Measurements from ENCODE around the gene PRDM16.

The PRDM16 gene

DNA sequence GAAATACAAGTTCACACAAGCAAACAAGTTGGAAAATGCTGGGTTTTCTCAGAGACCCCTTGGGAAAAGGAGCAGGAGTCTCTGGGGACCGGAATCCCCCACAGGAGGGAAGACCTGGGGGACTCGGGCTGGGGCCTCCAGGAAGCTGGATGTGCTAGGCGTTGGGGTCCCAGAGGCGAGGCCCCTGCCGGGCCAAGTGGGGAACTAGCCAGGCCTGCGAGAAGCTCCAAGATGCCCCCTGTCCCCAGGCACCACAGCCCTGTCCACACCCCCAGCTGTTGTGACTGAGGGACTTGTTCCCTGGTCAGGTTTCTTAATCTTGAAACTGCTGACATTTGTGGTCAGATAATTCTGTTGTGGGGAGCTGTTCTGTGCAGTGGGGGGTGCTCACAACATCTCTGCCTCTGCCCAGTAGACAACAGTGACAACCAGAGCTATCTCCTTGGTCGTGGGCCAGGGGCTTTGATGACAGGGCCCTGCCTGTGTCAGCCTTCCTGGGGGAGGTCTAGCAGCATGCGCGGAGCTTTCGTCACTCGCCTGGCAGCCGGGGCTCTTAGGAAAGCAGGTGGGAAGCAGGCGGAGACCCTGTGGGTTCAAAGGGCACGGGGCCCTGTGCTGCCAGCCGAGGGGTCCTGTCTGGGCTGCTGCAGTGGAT, 259.1 kb downstream of the PRDM16 start:
- TF ChIP-seq, protein P1, sequence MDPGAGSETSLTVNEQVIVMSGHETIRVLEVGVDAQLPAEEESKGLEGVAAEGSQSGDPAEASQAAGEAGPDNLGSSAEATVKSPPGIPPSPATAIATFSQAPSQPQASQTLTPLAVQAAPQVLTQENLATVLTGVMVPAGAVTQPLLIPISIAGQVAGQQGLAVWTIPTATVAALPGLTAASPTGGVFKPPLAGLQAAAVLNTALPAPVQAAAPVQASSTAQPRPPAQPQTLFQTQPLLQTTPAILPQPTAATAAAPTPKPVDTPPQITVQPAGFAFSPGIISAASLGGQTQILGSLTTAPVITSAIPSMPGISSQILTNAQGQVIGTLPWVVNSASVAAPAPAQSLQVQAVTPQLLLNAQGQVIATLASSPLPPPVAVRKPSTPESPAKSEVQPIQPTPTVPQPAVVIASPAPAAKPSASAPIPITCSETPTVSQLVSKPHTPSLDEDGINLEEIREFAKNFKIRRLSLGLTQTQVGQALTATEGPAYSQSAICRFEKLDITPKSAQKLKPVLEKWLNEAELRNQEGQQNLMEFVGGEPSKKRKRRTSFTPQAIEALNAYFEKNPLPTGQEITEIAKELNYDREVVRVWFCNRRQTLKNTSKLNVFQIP (CRISPR knock-in tag; IDR thresholded peaks at IDR 0.05; ENCODE audit: borderline replicate concordance, low read depth), result no peak
- TF ChIP-seq TOX (CRISPR knock-in tag; IDR thresholded peaks at IDR 0.05; ENCODE audit: borderline replicate concordance) (no peak), ZNF70 (CRISPR knock-in tag; IDR thresholded peaks at IDR 0.05) (no peak), SNAI2 (CRISPR knock-in tag; IDR thresholded peaks at IDR 0.05) (no peak), ZFP3 (CRISPR knock-in tag; IDR thresholded peaks at IDR 0.05) (no peak), RARB (CRISPR knock-in tag; IDR thresholded peaks at IDR 0.05) (no peak), ARNTL (CRISPR knock-in tag; IDR thresholded peaks at IDR 0.05; ENCODE audit: borderline replicate concordance, low read depth) (no peak), ESRRG (CRISPR knock-in tag; IDR thresholded peaks at IDR 0.05) (no peak), CSDC2 (CRISPR knock-in tag; IDR thresholded peaks at IDR 0.05) (no peak), ZNF8 (CRISPR knock-in tag; IDR thresholded peaks at IDR 0.05) (no peak), TCF4 (CRISPR knock-in tag; IDR thresholded peaks at IDR 0.05; ENCODE audit: borderline replicate concordance) (no peak), ZC3H10 (CRISPR knock-in tag; IDR thresholded peaks at IDR 0.05) (no peak), PPARA (CRISPR knock-in tag; IDR thresholded peaks at IDR 0.05; ENCODE audit: borderline replicate concordance) (no peak)
- TF ChIP-seq, protein P2, sequence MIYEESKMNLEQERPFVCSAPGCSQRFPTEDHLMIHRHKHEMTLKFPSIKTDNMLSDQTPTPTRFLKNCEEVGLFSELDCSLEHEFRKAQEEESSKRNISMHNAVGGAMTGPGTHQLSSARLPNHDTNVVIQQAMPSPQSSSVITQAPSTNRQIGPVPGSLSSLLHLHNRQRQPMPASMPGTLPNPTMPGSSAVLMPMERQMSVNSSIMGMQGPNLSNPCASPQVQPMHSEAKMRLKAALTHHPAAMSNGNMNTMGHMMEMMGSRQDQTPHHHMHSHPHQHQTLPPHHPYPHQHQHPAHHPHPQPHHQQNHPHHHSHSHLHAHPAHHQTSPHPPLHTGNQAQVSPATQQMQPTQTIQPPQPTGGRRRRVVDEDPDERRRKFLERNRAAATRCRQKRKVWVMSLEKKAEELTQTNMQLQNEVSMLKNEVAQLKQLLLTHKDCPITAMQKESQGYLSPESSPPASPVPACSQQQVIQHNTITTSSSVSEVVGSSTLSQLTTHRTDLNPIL (CRISPR knock-in tag; IDR thresholded peaks at IDR 0.05; ENCODE audit: low read depth), result no peak
- TF ChIP-seq, protein P3, sequence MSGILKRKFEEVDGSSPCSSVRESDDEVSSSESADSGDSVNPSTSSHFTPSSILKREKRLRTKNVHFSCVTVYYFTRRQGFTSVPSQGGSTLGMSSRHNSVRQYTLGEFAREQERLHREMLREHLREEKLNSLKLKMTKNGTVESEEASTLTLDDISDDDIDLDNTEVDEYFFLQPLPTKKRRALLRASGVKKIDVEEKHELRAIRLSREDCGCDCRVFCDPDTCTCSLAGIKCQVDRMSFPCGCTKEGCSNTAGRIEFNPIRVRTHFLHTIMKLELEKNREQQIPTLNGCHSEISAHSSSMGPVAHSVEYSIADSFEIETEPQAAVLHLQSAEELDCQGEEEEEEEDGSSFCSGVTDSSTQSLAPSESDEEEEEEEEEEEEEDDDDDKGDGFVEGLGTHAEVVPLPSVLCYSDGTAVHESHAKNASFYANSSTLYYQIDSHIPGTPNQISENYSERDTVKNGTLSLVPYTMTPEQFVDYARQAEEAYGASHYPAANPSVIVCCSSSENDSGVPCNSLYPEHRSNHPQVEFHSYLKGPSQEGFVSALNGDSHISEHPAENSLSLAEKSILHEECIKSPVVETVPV (CRISPR knock-in tag; IDR thresholded peaks at IDR 0.05), result no peak
- no peak for ATAC-seq

DNA sequence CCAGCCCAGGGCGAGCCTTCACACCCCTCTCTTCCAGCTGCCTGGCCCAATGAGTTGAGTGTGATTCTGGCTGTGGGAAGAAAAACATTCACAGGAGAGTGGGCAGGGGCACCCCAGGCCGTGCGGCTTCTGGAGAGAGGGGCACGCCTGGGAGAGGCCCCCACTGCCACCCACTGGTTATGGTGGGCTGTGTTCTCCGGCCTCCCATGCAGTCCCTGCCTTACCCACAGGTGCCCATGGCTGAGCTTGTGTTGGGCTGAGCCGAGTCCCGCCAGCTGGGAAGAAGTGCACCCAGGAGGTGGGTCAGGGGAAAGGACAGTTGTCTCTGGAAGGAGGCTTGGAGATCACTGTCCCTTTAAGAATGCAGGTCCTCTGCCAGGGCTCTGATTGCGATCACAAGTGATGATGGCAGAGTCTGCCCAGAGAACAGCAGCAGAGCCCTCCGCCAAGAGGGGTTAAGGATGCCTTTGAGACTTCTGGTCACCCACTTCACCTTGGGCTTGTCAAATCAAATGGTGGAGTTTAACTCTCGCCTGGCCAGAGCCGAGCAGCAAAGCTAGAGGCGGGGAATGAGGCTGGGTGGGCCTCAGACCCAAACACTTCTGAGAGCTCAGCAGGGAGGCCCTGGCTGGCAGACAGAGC, 260.8 kb downstream of the PRDM16 start:
- TF ChIP-seq, protein P4, sequence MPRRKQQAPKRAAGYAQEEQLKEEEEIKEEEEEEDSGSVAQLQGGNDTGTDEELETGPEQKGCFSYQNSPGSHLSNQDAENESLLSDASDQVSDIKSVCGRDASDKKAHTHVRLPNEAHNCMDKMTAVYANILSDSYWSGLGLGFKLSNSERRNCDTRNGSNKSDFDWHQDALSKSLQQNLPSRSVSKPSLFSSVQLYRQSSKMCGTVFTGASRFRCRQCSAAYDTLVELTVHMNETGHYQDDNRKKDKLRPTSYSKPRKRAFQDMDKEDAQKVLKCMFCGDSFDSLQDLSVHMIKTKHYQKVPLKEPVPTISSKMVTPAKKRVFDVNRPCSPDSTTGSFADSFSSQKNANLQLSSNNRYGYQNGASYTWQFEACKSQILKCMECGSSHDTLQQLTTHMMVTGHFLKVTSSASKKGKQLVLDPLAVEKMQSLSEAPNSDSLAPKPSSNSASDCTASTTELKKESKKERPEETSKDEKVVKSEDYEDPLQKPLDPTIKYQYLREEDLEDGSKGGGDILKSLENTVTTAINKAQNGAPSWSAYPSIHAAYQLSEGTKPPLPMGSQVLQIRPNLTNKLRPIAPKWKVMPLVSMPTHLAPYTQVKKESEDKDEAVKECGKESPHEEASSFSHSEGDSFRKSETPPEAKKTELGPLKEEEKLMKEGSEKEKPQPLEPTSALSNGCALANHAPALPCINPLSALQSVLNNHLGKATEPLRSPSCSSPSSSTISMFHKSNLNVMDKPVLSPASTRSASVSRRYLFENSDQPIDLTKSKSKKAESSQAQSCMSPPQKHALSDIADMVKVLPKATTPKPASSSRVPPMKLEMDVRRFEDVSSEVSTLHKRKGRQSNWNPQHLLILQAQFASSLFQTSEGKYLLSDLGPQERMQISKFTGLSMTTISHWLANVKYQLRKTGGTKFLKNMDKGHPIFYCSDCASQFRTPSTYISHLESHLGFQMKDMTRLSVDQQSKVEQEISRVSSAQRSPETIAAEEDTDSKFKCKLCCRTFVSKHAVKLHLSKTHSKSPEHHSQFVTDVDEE (CRISPR knock-in tag; IDR thresholded peaks at IDR 0.05), result no peak
- TF ChIP-seq, protein P3 (CRISPR knock-in tag; IDR thresholded peaks at IDR 0.05), result no peak
- TF ChIP-seq ISL1 (CRISPR knock-in tag; IDR thresholded peaks at IDR 0.05) (no peak), OSR1 (CRISPR knock-in tag; IDR thresholded peaks at IDR 0.05) (no peak), CSDC2 (CRISPR knock-in tag; IDR thresholded peaks at IDR 0.05) (no peak), TOX (CRISPR knock-in tag; IDR thresholded peaks at IDR 0.05; ENCODE audit: borderline replicate concordance) (no peak), TCF4 (CRISPR knock-in tag; IDR thresholded peaks at IDR 0.05; ENCODE audit: borderline replicate concordance) (no peak), ZC3H10 (CRISPR knock-in tag; IDR thresholded peaks at IDR 0.05) (no peak), ESRRG (CRISPR knock-in tag; IDR thresholded peaks at IDR 0.05) (no peak), BACH2 (CRISPR knock-in tag; IDR thresholded peaks at IDR 0.05; ENCODE audit: borderline replicate concordance) (no peak), PPARA (CRISPR knock-in tag; IDR thresholded peaks at IDR 0.05; ENCODE audit: borderline replicate concordance) (no peak), ZNF565 (CRISPR knock-in tag; conservative IDR thresholded peaks at IDR 0.05; ENCODE audit: low read depth) (no peak)
- TF ChIP-seq, protein P1 (CRISPR knock-in tag; IDR thresholded peaks at IDR 0.05; ENCODE audit: borderline replicate concordance, low read depth), result no peak
- TF ChIP-seq, protein P5, sequence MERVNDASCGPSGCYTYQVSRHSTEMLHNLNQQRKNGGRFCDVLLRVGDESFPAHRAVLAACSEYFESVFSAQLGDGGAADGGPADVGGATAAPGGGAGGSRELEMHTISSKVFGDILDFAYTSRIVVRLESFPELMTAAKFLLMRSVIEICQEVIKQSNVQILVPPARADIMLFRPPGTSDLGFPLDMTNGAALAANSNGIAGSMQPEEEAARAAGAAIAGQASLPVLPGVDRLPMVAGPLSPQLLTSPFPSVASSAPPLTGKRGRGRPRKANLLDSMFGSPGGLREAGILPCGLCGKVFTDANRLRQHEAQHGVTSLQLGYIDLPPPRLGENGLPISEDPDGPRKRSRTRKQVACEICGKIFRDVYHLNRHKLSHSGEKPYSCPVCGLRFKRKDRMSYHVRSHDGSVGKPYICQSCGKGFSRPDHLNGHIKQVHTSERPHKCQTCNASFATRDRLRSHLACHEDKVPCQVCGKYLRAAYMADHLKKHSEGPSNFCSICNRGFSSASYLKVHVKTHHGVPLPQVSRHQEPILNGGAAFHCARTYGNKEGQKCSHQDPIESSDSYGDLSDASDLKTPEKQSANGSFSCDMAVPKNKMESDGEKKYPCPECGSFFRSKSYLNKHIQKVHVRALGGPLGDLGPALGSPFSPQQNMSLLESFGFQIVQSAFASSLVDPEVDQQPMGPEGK (CRISPR knock-in tag; IDR thresholded peaks at IDR 0.05; ENCODE audit: borderline replicate concordance), result no peak
- TF ChIP-seq, protein P2 (CRISPR knock-in tag; IDR thresholded peaks at IDR 0.05; ENCODE audit: low read depth), result no peak
- ATAC-seq, result no peak
